ENCODE measurements around the gene STN1. TPM values are rescaled to one million over a fixed set of nuclear protein-coding genes. Genes with fewer than 3 reads are reported as not detected.

Gene STN1
- total and polyA plus RNA-seq, 9 of the 15 experiments (the other 6 are each of a cell fraction or from before 2014, with no cell fraction given) = 9.1 to 19.6 (median 13.8) TPM

DNA sequence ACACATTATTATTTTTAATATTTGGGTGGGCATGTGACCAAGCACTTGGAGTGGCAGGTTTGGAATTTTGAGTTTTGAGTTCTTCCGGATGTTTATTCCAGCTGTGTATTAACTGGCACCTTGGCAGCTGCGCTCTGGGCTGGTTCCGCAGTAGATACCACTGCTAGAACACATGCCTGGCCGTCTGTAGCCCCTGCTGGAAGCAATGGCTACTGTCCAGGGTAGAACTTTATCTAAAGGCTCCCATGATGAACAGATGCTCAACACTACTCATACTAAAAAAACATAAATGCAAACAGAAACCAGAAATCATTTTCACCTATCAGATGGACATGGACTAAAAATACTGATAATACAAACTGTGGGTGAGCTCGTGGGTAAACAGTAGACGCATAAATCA, 43.3 kb downstream of the STN1 start:
- no peak overlapping the region for H2AFZ ChIP-seq (ENCODE audit: low read depth, low read length)
- H3K4me1 ChIP-seq (replicated peaks in 1 of 2; ENCODE audit: control insufficient read depth in 2 of 2, insufficient read depth in 2 of 2, low read length in 2 of 2) = no peaks in the 10 kb centered on the region
- in situ Hi-C loops (cut with MboI) (loop anchor here (25.0 kb wide), 1 partner anchor 287 kb away; no protein-coding TSS in a partner anchor), intact Hi-C loops (cut with micrococcal nuclease) (no loop called here)
- H3K9me3 ChIP-seq (replicated peaks; ENCODE audit: control insufficient read depth, insufficient read depth, low read depth, low read length) = no peaks in the 10 kb centered on the region
- no peak overlapping the region for H3K4me2 ChIP-seq (ENCODE audit: insufficient read depth, low read length)
- TF ChIP-seq HNRNPLL (IDR thresholded peaks at IDR 0.05; ENCODE audit: low read depth, low read length, poor library complexity, severe bottlenecking) = no peak
- TF ChIP-seq, protein P1, sequence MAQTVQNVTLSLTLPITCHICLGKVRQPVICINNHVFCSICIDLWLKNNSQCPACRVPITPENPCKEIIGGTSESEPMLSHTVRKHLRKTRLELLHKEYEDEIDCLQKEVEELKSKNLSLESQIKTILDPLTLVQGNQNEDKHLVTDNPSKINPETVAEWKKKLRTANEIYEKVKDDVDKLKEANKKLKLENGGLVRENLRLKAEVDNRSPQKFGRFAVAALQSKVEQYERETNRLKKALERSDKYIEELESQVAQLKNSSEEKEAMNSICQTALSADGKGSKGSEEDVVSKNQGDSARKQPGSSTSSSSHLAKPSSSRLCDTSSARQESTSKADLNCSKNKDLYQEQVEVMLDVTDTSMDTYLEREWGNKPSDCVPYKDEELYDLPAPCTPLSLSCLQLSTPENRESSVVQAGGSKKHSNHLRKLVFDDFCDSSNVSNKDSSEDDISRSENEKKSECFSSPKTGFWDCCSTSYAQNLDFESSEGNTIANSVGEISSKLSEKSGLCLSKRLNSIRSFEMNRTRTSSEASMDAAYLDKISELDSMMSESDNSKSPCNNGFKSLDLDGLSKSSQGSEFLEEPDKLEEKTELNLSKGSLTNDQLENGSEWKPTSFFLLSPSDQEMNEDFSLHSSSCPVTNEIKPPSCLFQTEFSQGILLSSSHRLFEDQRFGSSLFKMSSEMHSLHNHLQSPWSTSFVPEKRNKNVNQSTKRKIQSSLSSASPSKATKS (CRISPR knock-in tag; IDR thresholded peaks at IDR 0.05) = no peak
- no peak for TF ChIP-seq ZNF707 (CRISPR knock-in tag; conservative IDR thresholded peaks at IDR 0.05)
- no peak for TF ChIP-seq TAF7 (tag; IDR thresholded peaks at IDR 0.05)
- no peak for TF ChIP-seq ETV1 (tag; conservative IDR thresholded peaks at IDR 0.05; ENCODE audit: low read depth)
- no peak for TF ChIP-seq ZNF77 (CRISPR knock-in tag; IDR thresholded peaks at IDR 0.05)
- no peak for TF ChIP-seq ERF (CRISPR knock-in tag; IDR thresholded peaks at IDR 0.05)
- TF ChIP-seq FOSL1 (tag; conservative IDR thresholded peaks at IDR 0.05) = no peak
- TF ChIP-seq SAFB (IDR thresholded peaks at IDR 0.05; ENCODE audit: borderline replicate concordance, low read depth, low read length) = no peak
- no peak overlapping the region for H3K4me3 ChIP-seq
- no peak for ATAC-seq
- no TSS peak for BruUV-seq (replicated peaks)
- no peaks in the 10 kb centered on the region for H3K79me2 ChIP-seq (ENCODE audit: control insufficient read depth, insufficient read depth, low read length)
- no peaks in the 10 kb centered on the region for H3K9me1 ChIP-seq (ENCODE audit: control insufficient read depth, insufficient read depth, low read length)
- H4K20me1 ChIP-seq (replicated peaks; ENCODE audit: control insufficient read depth, insufficient read depth, low read length) = no peaks in the 10 kb centered on the region
- no peaks in the 10 kb centered on the region for H3K36me3 ChIP-seq (ENCODE audit: control insufficient read depth, insufficient read depth, low read length)
- H3K9ac ChIP-seq (ENCODE audit: insufficient read depth in 1 of 2, low read depth in 2 of 2, low read length in 2 of 2) = no peak overlapping the region
- H3K27ac ChIP-seq (ENCODE audit: extremely low read depth, low read depth, low read length) = no peak overlapping the region
- CTCF ChIA-PET (ENCODE audit: low intra/inter-chr PET ratio) = no interaction called here
- no peak for DNase-seq (ENCODE audit: extremely low read depth in 1 of 4, low spot score in 3 of 4)
- POLR2A ChIA-PET = no interaction called here
- WGBS (ENCODE audit: insufficient coverage, low coverage, missing lambda C conversion rate) = 21% methylated on average over 6 of the region's 6 CpGs
- no peak for FAIRE-seq
- H3K27me3 ChIP-seq (ENCODE audit: control insufficient read depth in 2 of 2, insufficient read depth in 2 of 2, low read length in 2 of 2) = peaks cover 5 to 18% of the 10 kb centered on the region in 2 experiments; a peak in 3 of 5 replicates

Data from K562 (cell line).